Immature natural killer cell (primary cell): ENCODE data around the gene UTP14A. TPM values are rescaled to one million over a fixed set of nuclear protein-coding genes. Genes with fewer than 3 reads are reported as not detected.
"Not testable (repeated sequence)": the region's sequence is repeated elsewhere in the genome, so short reads cannot be mapped to it uniquely, and the experiment has no call there.

ENCODE experiments used
- DNase-seq, 3 donors: peaks; one replicate each; pipeline ENCODE4 v3.0.0; 2022; ENCODE audit warnings: mixed read lengths in 1 of 3
- H3K27ac Mint-ChIP-seq, 6 donors: one replicate each; pipeline ENCODE4 v1.8.0; 2020; ENCODE audit warnings: mixed read lengths in 6 of 6, mild to moderate bottlenecking in 5 of 6, inconsistent platforms in 4 of 6, moderate library complexity in 3 of 6
- H3K27me3 Mint-ChIP-seq, 3 donors: one replicate each; pipeline ENCODE4 v1.8.0; 2020 to 2021; ENCODE audit warnings: low read depth in 3 of 3, mild to moderate bottlenecking in 3 of 3, mixed read lengths in 3 of 3, moderate library complexity in 3 of 3, inconsistent platforms in 1 of 3
- H3K36me3 Mint-ChIP-seq, 3 donors: one replicate each; pipeline ENCODE4 v1.8.0; 2020; ENCODE audit warnings: mixed read lengths in 3 of 3, inconsistent platforms in 2 of 3, mild to moderate bottlenecking in 2 of 3
- H3K4me1 Mint-ChIP-seq, 2 donors: one replicate each; pipeline ENCODE4 v1.8.0; 2020; ENCODE audit warnings: inconsistent platforms in 2 of 2, mild to moderate bottlenecking in 2 of 2, mixed read lengths in 2 of 2, moderate library complexity in 1 of 2
- H3K4me3 Mint-ChIP-seq, 5 donors: one replicate each; pipeline ENCODE4 v1.8.0; 2020; ENCODE audit warnings: mild to moderate bottlenecking in 5 of 5, mixed read lengths in 5 of 5, inconsistent platforms in 3 of 5, moderate library complexity in 3 of 5
- H3K9me3 Mint-ChIP-seq, 6 donors: one replicate each; pipeline ENCODE4 v1.8.0; 2020; ENCODE audit warnings: mild to moderate bottlenecking in 6 of 6, mixed read lengths in 6 of 6, inconsistent platforms in 4 of 6, moderate library complexity in 3 of 6
- polyA plus RNA-seq, 3 donors: library from polyadenylated mRNA; unstranded; fragments of 300-500 nt; fragmentation: Illumina TruSeq; gene quantifications; one replicate each; pipeline ENCODE4 v1.2.3, GENCODE V29; 2021

UTP14A gene, protein sequence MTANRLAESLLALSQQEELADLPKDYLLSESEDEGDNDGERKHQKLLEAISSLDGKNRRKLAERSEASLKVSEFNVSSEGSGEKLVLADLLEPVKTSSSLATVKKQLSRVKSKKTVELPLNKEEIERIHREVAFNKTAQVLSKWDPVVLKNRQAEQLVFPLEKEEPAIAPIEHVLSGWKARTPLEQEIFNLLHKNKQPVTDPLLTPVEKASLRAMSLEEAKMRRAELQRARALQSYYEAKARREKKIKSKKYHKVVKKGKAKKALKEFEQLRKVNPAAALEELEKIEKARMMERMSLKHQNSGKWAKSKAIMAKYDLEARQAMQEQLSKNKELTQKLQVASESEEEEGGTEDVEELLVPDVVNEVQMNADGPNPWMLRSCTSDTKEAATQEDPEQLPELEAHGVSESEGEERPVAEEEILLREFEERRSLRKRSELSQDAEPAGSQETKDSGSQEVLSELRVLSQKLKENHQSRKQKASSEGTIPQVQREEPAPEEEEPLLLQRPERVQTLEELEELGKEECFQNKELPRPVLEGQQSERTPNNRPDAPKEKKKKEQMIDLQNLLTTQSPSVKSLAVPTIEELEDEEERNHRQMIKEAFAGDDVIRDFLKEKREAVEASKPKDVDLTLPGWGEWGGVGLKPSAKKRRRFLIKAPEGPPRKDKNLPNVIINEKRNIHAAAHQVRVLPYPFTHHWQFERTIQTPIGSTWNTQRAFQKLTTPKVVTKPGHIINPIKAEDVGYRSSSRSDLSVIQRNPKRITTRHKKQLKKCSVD
- 10 to 100 TPM in 1 of 3 donors, 1 to 10 TPM in 2; 1.9 to 10.8 (median 5.5) TPM for polyA plus RNA-seq

DNA sequence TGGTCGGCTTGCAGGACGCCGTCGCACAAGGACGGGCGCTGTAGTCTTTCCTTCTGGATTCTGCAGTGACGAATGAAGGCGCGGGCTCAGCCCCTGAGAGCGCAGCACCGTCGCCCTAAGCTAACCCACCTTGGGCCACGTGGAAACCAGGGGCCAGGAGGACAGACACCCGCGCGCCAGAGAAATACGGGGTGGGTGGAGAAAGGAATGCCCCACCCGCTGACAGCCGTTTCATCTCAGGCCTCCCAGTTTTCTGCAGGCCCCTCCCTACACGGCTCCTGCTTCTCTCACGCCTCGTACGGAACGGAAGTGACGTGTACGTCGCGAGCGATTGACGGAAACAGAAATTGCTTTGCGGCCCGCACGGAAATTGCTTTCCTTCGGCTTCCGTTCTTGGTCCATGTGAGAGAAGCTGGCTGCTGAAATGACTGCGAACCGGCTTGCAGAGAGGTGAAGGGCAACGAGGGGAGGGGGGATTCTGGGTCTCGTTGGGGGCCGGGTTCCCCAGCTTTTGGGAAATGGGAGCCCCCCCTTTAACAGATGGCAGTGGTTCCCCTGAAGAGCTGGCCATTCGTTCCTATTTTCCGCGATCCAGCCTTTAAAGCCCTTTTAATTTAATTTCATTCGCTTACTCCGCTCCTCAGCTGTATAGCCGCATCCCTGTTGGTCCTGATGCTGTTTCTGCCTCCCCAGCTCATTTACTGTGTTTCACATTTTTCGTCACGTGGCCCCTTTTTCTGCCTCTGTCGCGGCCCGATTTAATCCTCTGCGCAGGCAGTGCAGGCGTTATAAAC lies at the start of gene UTP14A:
Gene UTP14A (plus strand): TSS at position 378 of the 794 bp plus-strand sequence. CDS start 47 bp downstream, at position 425.
- Mint-ChIP-seq H3K27me3 (peaks cover 0 to 5% (median 5%) of the 10 kb centered on the region in 3 donors), H3K4me1 (peaks cover 10 to 12% of the 10 kb centered on the region in 2 donors), H3K27ac (peak within 1 kb of the TSS; percentile 75 to 94 (median 90)), H3K36me3 (peaks cover 0 to 6% (median 2%) of the 10 kb centered on the region in 3 donors), H3K9me3 (no peaks in the 10 kb centered on the region), H3K4me3 (peak within 1 kb of the TSS; percentile 89 to 96 (median 91))
- peak; percentile 77 to 80 (median 79) for DNase-seq

DNA sequence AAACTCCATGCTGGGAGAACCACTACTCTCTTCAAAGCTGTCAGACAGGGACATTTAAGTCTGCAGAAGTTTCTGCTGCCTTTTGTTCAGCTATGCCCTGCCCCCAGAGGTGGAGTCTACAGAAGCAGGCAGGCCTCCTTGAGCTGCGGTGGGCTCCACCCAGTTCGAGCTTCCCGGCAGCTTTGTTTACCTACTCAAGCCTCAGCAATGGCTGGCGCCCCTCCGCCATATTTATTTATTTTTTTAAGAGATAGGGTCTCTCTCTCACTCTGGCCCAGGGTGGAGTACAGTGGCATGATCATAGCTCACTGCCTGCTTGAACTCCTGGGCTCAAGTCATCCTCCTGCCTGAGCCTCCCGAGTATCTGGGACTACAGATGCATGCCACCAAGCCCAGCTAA lies 46.8 kb upstream of the UTP14A start:
- H3K9me3 Mint-ChIP-seq, H3K27ac Mint-ChIP-seq: not testable (repeated sequence)
- peaks cover 0 to 11% (median 8%) of the 10 kb centered on the region in 3 donors for H3K27me3 Mint-ChIP-seq

DNA sequence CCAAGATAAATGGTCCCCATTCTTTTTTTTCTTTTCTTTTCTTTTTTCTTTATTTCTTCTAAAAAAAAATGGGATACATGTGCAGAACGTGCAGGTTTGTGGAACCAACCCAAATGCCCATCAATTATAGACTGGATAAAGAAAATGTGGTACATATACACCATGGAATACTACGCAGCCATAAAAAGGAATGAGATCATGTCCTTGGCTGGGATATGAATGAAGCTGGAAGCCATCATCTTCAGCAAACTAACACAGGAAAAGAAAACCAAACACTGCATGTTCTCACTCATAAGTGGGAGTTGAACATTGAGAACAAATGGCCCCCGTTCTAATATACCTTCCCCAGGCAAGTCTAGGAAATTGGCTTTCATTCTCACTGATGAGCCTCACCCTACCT lies 39.6 kb upstream of the UTP14A start:
- not testable (repeated sequence) for H3K27ac Mint-ChIP-seq, H3K4me1 Mint-ChIP-seq, H3K9me3 Mint-ChIP-seq

More for the DNA sequence above, 46.8 kb upstream of the UTP14A start:
- not testable (repeated sequence) for DNase-seq, H3K4me3 Mint-ChIP-seq, H3K36me3 Mint-ChIP-seq, H3K4me1 Mint-ChIP-seq

DNA sequence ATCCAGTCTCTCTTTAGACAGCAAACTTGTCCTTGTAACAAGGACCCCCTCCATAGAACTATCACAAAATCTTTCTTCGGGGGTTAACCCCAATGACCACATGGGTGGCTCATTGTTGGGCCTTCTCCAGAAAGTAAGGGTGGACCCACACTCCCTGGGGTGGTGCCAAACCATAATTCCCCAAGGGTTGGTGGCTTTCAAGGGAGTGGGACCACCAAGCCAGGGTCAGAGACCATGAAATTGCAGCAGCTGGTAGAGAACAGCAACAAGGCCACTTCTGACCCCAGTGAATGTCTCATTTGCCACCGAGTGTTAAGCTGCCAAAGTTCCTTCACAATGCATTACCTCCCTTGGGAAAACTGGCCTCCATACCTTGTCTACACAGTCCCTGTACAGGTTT lies 33.4 kb upstream of the UTP14A start:
- H3K4me1 Mint-ChIP-seq: no peaks in the 10 kb centered on the region
- no peaks in the 10 kb centered on the region for H3K9me3 Mint-ChIP-seq
- peaks cover 0 to 24% (median 7%) of the 10 kb centered on the region in 3 donors for H3K27me3 Mint-ChIP-seq
- no peak overlapping the region for H3K27ac Mint-ChIP-seq
- no peaks in the 10 kb centered on the region for H3K36me3 Mint-ChIP-seq
- DNase-seq: no peak
- H3K4me3 Mint-ChIP-seq: no peak overlapping the region

More for the DNA sequence above, 39.6 kb upstream of the UTP14A start:
- H3K27me3 Mint-ChIP-seq: peaks cover 0 to 15% (median 1%) of the 10 kb centered on the region in 3 donors
- DNase-seq, H3K4me3 Mint-ChIP-seq, H3K36me3 Mint-ChIP-seq: not testable (repeated sequence)

DNA sequence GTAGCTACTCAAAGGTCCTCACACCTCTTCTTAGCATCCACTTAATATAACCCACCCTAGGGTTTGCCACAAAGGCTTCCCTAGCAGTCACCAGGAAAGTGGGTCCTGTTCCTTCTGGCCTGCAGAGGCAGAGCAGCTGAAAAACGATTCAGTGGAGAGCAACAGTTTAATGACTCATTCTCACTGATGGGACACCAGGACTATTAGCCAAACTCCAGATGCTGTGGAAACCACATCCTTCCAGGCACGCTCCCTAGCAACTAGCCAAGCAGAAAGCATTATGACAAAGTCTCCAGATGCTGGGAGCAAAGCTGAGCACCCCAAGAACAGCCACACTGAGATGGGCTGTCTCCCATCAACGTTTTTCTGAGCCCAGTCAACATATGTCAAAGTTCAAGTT lies 30.3 kb upstream of the UTP14A start:
- Mint-ChIP-seq H3K36me3 (no peaks in the 10 kb centered on the region), H3K4me3 (no peak overlapping the region), H3K9me3 (no peaks in the 10 kb centered on the region), H3K27ac (no peak overlapping the region), H3K4me1 (no peaks in the 10 kb centered on the region), H3K27me3 (peaks cover 0 to 13% (median 6%) of the 10 kb centered on the region in 3 donors)
- DNase-seq: no peak

DNA sequence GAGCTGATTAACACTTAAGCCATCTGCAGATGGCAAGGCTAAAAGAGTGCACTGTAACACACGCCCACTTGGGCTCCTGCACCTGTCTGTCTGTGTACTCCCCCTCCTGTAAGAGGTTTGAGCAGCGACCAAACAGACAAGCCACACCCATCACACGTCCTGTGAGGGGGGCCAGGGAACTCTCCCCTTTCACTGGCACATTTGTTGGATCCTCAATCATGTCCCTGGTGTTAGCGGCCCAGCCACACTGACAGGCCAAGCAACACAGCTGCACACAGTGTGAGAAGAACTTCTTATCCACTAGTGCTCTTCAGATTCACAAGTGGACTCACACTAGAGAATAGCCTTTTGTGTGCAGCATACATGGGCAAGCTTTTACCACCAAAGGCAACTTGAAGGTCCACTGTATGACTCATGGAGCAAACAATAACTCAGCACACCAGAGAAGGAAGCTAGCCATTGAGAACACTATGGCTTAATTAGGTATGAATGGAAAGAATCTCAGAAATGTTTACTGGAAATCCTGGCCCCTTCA lies 29.1 kb upstream of the UTP14A start:
- Mint-ChIP-seq H3K4me1 (no peaks in the 10 kb centered on the region), H3K27ac (no peak overlapping the region), H3K27me3 (peaks cover 0 to 9% (median 6%) of the 10 kb centered on the region in 3 donors), H3K4me3 (no peak overlapping the region), H3K36me3 (no peaks in the 10 kb centered on the region), H3K9me3 (no peaks in the 10 kb centered on the region)
- no peak for DNase-seq

DNA sequence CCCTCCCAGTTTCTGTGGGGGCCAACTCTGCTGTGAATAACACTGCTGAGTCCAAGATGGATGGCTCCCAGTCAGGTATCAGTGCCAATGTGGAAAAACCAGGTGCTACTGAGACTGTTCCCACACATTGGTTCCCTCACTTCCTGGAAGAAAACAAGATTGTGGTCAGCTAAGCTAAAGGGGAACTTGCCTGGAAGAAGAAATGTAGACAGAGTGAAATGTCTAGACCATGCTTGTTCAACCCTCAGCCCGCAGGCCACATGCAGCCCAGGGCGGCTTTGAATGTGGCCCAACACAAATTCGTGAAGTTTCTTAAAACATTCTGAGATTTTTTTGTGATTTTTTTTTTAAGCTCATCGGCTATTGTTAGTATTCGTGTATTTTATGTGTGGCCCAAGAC lies 28.6 kb upstream of the UTP14A start:
- Mint-ChIP-seq H3K27me3 (peaks cover 0 to 9% (median 6%) of the 10 kb centered on the region in 3 donors), H3K27ac (no peak overlapping the region), H3K4me1 (no peaks in the 10 kb centered on the region), H3K9me3 (no peaks in the 10 kb centered on the region), H3K36me3 (no peaks in the 10 kb centered on the region), H3K4me3 (no peak overlapping the region)
- no peak for DNase-seq

DNA sequence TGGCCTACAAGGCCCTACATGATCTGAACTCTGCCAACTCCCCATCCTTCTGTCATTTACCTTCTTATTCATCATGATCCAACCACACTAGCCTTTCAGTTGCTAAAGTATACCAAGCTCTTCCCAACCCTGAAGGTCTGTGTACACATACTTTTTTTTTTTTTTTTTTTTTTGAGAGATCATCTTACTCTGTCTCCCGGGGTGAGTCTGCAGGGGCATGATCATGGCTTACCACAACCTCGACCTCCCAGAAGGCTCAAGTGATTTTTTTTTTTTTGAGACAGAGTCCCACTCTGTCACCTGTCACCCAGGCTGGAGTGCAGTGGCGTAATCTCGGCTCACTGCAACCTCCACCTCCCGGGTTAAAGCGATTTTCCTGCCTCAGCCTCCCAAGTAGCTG lies 5.9 kb upstream of the UTP14A start:
- Mint-ChIP-seq H3K9me3 (no peaks in the 10 kb centered on the region), H3K4me1 (no peaks in the 10 kb centered on the region), H3K36me3 (no peaks in the 10 kb centered on the region), H3K4me3 (no peak overlapping the region), H3K27ac (no peak overlapping the region), H3K27me3 (peaks cover 0 to 5% (median 2%) of the 10 kb centered on the region in 3 donors)
- no peak for DNase-seq

DNA sequence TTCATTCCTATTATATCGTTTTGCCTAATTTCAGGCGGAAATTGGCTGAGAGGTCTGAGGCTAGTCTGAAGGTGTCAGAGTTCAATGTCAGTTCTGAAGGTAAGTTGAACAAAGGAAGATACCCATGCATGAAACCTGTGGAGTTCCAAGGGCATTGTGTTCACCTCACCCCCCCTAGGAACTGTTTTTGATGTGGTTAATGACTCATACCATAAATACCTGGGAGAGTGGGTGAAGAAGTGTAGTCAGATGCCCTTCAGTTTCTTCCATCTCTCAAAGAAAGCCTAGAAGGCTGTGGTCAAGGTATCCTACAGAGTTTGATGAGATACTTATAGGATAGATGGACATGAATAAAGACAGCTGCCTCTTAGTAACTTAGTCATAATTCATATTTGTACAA lies 2.7 kb downstream of the UTP14A start:
- no peak overlapping the region for H3K27ac Mint-ChIP-seq
- H3K36me3 Mint-ChIP-seq: peaks cover 0 to 13% (median 3%) of the 10 kb centered on the region in 3 donors
- H3K4me3 Mint-ChIP-seq: no peak overlapping the region
- H3K9me3 Mint-ChIP-seq: no peaks in the 10 kb centered on the region
- H3K27me3 Mint-ChIP-seq: peaks cover 2 to 4% (median 2%) of the 10 kb centered on the region in 3 donors
- DNase-seq: no peak
- peaks cover 10 to 12% of the 10 kb centered on the region in 2 donors for H3K4me1 Mint-ChIP-seq

DNA sequence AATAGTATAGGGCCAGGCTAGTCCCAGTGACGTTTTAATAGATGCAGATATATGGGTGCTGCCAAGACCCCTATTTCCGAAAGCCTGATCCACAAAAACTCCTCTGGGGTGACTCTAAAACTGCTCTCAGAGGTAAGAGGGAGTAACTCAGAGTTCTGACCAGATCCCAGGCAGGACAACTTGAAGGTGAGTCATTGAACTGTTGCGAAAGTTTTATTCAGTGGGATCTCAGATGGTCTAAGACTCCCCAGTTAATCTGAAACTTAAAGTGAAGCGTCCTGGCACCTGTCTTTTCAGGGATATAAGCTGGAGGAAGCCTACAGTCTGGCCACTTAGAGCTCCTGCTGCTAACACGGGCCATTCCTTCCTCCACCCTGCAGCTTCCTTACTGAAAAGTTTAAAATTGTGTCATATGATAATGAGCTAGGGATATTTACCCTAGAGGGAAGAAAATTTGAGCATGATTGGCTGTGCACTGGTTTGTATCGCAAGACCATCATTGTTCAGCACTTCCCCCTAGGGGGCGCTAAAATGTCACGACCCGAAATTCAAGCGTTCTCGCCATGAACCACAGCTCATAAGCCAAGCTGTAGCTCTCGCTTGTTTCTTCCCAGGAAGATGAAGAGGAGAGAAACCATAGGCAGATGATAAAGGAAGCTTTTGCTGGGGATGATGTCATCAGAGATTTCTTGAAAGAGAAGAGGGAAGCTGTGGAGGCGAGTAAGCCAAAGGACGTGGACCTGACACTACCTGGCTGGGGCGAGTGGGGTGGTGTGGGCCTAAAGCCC lies 19.5 kb downstream of the UTP14A start:
- H3K9me3 Mint-ChIP-seq: no peaks in the 10 kb centered on the region
- no peak overlapping the region for H3K27ac Mint-ChIP-seq
- DNase-seq: peak; percentile 58 to 70 (median 63)
- no peaks in the 10 kb centered on the region for H3K4me1 Mint-ChIP-seq
- peaks cover 6 to 10% (median 9%) of the 10 kb centered on the region in 3 donors for H3K36me3 Mint-ChIP-seq
- H3K27me3 Mint-ChIP-seq: no peaks in the 10 kb centered on the region
- H3K4me3 Mint-ChIP-seq: no peak overlapping the region

DNA sequence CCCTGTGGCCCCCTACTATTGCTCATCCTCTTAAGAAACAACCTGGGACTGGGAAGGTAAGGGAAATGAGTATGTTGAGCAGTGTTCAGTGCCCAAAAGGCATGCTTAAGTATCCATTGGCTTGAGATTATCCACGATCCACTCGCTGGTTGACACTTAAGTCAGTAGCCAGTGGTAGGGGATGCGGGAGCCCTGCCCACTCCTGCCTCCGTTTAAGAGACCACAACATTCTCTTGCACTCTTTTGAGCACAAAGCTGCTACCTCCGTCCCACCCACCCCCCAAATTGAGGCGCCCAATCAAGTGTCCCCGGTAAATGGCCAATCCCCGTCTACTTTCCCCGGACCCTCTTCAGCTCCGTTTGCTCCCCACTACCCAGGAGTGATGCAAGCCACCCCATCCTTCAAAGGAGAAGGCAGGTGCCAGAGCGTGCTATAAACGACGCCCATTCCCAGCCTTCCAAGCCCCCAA lies 25.0 kb downstream of the UTP14A start:
- no peaks in the 10 kb centered on the region for H3K36me3 Mint-ChIP-seq
- no peaks in the 10 kb centered on the region for H3K9me3 Mint-ChIP-seq
- peaks cover 0 to 2% (median 2%) of the 10 kb centered on the region in 3 donors for H3K27me3 Mint-ChIP-seq

DNA sequence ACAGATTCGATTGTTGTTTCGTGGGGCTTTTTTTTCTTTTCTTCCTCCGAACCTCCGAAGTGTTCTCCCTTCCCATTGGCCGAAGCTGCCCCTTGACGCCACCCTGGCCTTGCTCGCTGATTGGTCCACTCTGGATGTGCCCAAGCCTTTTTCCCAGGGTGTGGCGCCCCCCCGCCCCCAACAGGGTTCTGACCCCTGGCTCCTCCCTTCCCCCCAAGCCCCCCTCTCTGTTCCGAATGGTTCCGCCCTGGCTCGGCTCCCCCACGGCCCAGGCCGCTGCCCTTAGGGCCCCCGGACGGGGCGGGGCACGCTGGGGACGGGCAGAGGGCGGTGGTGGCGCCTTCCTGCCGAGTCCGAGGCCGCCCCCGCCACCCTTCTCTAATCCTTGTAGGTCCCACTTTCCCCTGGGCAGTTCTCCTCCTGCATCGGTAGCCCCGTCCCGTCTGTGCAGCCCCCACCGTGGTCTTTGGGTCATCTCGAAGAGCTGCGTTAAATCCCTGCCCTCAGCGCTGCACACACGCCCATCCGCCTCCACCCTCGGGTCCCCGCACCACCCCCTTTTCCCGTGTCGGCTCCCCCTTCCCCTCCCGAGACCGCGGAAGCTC lies 25.5 kb downstream of the UTP14A start:
- peaks cover 0 to 3% of the 10 kb centered on the region in 2 donors for H3K4me1 Mint-ChIP-seq
- H3K27me3 Mint-ChIP-seq: peaks cover 0 to 2% (median 2%) of the 10 kb centered on the region in 3 donors
- peak overlapping the region; percentile 76 to 86 (median 79) for H3K4me3 Mint-ChIP-seq
- peak; percentile 40 to 66 (median 59) for DNase-seq
- no peaks in the 10 kb centered on the region for H3K36me3 Mint-ChIP-seq
- peak overlapping the region; percentile 66 to 92 (median 88) for H3K27ac Mint-ChIP-seq
- no peaks in the 10 kb centered on the region for H3K9me3 Mint-ChIP-seq

More for the DNA sequence above, 25.0 kb downstream of the UTP14A start:
- peak overlapping the region; percentile 66 to 92 (median 88) for H3K27ac Mint-ChIP-seq
- peak overlapping the region; percentile 76 to 86 (median 79) for H3K4me3 Mint-ChIP-seq
- H3K4me1 Mint-ChIP-seq: peaks cover 0 to 3% of the 10 kb centered on the region in 2 donors
- no peak for DNase-seq
